ENCODE data around the gene PPP1R9A.

PPP1R9A gene

DNA sequence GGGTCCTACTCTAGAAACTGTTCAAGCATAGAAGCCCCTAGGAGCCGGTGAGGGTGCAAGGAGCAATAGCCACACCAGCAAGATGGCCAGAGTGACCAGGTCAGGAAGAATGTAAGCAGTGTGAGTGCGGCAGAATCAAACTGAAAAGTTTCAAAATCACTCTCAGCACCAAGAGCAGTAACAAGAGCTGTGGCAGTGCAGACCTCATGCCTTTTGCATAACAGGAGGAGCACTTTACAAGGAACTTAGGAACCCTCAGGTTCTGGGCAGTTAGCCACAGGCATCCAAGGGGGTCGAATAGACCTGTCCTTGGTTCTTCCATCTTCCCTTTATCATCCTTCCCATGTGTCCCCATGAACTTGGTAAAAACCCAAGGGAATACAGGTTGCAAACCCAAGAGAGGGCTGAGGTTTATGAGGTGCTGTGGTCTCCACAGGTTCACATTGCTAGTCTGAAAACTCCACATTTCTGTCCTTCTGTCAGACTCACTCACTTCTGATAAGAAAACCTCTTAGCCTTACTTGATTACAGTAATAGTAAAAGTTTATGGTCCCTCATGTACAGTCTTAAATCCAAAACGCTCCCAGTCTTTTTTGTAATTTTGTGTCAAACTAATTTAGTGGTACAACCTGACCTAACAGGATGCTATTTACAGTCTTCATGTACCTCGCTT, 338.6 kb downstream of the PPP1R9A start:
- DNase-seq (ENCODE audit: extremely low read depth in 1 of 2, low read depth in 1 of 2) = no peak

DNA sequence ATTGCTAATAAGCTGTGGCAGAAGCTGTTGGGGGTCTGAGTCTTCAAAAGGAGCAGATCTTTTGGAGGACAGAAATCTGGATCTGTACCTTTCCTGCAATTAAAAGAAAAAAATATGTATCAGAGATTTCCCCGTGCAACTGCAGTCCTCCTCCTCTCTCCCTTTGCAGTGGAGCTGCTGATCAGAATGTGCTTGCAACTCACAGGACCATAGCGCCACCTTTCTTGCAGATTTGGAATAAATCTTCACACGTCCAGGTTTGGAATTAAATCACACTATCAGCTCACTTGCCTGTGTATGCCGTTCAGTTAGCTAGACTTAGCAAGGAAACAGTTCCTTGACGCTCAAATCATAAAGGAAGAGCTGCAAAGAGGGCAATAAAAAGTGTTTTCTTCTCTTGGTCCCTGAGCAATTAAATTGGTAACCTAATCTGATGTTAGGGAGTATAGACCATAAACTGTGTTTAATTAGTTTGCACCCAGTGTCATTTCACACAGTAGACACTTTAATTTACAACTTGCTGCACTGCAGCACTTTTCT, 339.5 kb downstream of the PPP1R9A start:
- no peak for DNase-seq (ENCODE audit: extremely low read depth in 1 of 2, low read depth in 1 of 2)

GRCh38 chr7:95250571-95250970, 343.2 kb downstream of the PPP1R9A start:
- DNase-seq (ENCODE audit: extremely low read depth in 1 of 2, low read depth in 1 of 2) = no peak

DNA sequence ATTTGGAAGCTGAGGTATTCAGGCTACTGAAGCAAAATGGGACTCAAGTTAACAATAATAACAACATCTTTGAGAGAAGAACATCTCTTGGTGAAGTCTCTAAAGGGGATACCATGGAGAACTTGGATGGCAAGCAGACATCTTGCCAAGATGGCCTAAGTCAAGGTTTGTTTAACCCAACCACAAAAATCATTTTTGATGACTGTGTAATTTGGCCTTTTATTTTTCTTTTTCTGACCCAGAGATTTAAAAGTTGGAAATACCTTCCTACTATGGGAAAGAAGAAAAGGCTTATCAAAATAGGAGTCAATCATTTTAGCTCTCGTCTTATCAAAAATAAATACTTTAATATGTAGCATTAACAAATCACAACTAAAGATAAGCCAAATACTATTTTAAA, 344.6 kb downstream of the PPP1R9A start:
- no peak for DNase-seq (ENCODE audit: extremely low read depth in 1 of 2, low read depth in 1 of 2)

- no peak for DNase-seq (ENCODE audit: extremely low read depth in 1 of 2, low read depth in 1 of 2)
These were observed 346.6 kb downstream of the PPP1R9A start for GRCh38 chr7:95253986-95254385.

DNA sequence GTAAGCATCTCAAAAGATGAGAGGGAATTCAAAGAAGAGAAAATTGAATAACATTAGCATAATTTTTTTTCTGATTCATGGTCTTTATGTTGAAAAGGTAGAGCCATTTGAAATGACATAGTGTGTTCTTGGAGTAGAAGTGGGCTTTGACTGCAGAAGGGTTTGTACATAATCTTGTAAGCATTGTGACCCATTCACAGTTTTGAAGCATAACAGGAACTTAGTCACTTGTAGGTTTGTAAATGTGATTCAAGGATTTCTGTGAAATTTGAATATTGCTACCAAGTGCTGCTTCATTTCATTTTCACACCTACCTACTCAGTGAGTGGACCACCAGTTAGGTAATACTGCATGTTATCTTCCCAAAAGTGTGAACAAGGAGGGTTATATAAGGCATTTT, 348.3 kb downstream of the PPP1R9A start:
- DNase-seq (ENCODE audit: extremely low read depth in 1 of 2, low read depth in 1 of 2) = no peak

DNA sequence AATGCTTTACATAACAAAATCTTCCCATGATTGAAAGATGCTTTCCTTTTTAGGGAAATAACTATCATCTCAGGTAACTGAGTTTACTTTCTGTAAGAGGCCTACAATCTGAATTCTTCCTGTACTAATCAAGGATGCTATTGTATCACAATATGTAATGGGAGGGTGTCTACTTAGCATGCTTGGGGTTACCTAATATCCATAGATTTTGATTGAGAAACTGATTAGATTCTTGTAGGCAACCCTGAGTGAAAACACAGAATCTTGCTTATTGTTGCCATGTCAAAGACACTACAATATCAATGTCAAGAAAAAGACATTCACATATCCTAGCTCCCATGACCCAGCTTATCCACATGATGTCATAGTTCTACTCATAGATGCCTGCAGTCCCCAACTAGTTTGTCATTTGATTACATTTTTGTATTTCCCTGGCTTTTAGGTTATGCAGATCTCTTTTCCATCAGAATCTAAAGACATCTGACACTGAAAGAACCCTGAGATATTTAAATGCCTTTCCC, 354.6 kb downstream of the PPP1R9A start:
- no peak for DNase-seq (ENCODE audit: extremely low read depth in 1 of 2, low read depth in 1 of 2)

- DNase-seq (ENCODE audit: extremely low read depth in 1 of 2, low read depth in 1 of 2) = no peak
These were observed 355.5 kb downstream of the PPP1R9A start for GRCh38 chr7:95262875-95263274.

GRCh38 chr7:95263785-95264362, 356.5 kb downstream of the PPP1R9A start:
- DNase-seq (ENCODE audit: extremely low read depth in 1 of 2, low read depth in 1 of 2) = no peak

- no peak for DNase-seq (ENCODE audit: extremely low read depth in 1 of 2, low read depth in 1 of 2)
These were observed 357.0 kb downstream of the PPP1R9A start for GRCh38 chr7:95264363-95264891.

DNA sequence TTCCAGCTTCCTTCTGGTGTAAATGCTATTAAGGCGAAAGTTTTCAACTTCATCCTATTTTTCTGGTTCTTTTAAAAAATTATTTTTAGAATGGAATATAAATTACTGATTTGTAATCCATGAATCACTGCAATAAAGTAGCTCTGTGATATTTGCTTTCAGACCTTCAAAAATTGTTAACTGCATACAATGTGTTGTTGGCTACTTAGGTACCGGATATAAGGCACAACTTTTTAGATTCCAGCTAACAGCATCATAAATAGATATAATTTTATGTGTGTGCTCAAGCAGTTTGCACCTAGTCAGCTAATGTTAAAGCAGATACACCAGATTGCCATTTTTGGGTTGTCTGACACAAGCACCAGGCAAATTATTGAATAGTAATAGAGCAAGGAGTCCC, 358.2 kb downstream of the PPP1R9A start:
- DNase-seq (ENCODE audit: extremely low read depth in 1 of 2, low read depth in 1 of 2) = no peak

DNA sequence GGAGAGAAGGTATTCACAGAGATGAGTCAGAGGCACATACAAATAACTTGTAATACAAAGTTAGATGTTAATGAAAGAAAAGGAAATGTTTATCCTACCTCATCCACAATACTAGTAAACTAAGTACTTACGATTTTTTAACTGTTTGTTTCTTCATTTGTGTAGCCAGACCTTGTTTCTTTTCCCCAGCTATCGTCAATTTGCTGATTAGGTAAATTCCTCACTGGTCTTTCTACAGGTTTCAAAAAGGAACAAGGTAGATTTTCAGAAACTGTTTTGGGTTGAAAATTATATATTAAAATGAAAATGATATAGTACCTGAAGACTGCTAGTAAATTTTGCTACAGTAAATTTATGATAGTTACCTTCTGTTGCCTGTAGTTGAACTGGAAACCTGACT, 360.4 kb downstream of the PPP1R9A start:
- DNase-seq (ENCODE audit: extremely low read depth in 1 of 2, low read depth in 1 of 2) = no peak

- DNase-seq (ENCODE audit: extremely low read depth in 1 of 2, low read depth in 1 of 2) = no peak
These were observed 362.2 kb downstream of the PPP1R9A start for GRCh38 chr7:95269640-95270039.

- DNase-seq (ENCODE audit: extremely low read depth in 1 of 2, low read depth in 1 of 2) = no peak
These were observed 368.7 kb downstream of the PPP1R9A start for GRCh38 chr7:95276114-95276513.

- DNase-seq (ENCODE audit: extremely low read depth in 1 of 2, low read depth in 1 of 2) = no peak
These were observed 372.0 kb downstream of the PPP1R9A start for GRCh38 chr7:95279417-95279816.

GRCh38 chr7:95286096-95286495, 378.7 kb downstream of the PPP1R9A start:
- no peak for DNase-seq (ENCODE audit: extremely low read depth in 1 of 2, low read depth in 1 of 2)

GRCh38 chr7:95290166-95290830, 382.9 kb downstream of the PPP1R9A start:
- DNase-seq (ENCODE audit: extremely low read depth in 1 of 2, low read depth in 1 of 2) = no peak

GRCh38 chr7:95295397-95295796, 388.0 kb downstream of the PPP1R9A start:
- no peak for DNase-seq (ENCODE audit: extremely low read depth in 1 of 2, low read depth in 1 of 2)

DNA sequence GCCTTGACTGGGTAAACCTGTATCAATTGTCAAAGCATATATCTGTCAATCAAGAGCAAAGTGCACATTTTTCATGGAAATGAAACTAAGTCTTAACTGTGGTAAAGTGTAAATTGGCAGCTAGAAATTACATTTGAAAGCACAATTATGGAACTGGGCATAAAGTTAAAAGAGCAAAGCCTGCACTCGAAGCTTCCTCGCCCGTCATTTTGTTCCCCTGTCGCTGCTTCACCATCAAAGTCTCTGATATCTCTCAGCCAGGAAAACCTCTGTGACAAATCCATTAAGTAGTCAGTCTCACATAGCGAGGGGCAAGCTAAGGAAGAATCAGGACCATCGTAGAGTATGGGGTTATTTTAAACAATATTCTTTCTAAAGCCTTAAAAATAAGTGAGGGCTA, 389.1 kb downstream of the PPP1R9A start:
- no peak for DNase-seq (ENCODE audit: extremely low read depth in 1 of 2, low read depth in 1 of 2)

- no peak for DNase-seq (ENCODE audit: extremely low read depth in 1 of 2, low read depth in 1 of 2)
These were observed 389.6 kb downstream of the PPP1R9A start for GRCh38 chr7:95297041-95297440.

DNA sequence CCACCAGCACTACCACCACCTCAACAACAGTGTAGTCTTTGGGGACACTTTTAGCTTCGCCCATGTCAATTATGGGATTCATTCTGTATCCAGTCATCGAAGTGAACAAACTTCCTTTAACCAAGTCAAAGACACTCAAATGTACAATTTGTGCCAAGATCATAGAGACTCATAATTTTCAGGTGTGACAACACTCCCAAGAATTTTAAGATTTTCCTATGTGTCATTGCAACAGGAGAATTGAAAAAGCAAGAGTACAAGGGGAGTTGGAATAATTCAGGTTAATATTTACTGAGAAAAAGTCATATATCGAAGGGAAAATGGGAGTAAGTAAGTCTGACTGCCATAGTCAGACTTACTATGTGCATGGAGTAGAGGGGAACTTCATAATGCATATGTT, 390.7 kb downstream of the PPP1R9A start:
- no peak for DNase-seq (ENCODE audit: extremely low read depth in 1 of 2, low read depth in 1 of 2)

All from activated CD8-positive, alpha-beta memory T cell treated with anti-CD3 and anti-CD28 coated beads for 1 hour (primary cell).